ENCODE measurements around the gene CADM2. TPM values are rescaled to one million over a fixed set of nuclear protein-coding genes. Genes with fewer than 3 reads are reported as not detected.

Gene CADM2
- total RNA-seq, 1 experiment from 2014 or later, result 0.64 TPM

- Histone ChIP-seq H3K27me3 (ENCODE audit: control insufficient read depth, insufficient read depth, low read length) (no peaks in the 10 kb centered on the region), H3K36me3 (ENCODE audit: control insufficient read depth, insufficient read depth, low read length) (no peaks in the 10 kb centered on the region), H3K4me1 (ENCODE audit: control insufficient read depth, insufficient read depth, low read length) (no peaks in the 10 kb centered on the region), H3K4me3 (ENCODE audit: low read depth in 2 of 2, low read length in 2 of 2) (no peak overlapping the region), H3K9me3 (ENCODE audit: control insufficient read depth, insufficient read depth, low read depth, low read length) (no peaks in the 10 kb centered on the region), H3K27ac (ENCODE audit: low read length) (no peak overlapping the region)
- in situ Hi-C loops (cut with HindIII; ENCODE audit: low pct_unique_long_range_greater_than_20kb, low sequenced_read_pairs), result no loop called here
- peak; percentile 55 for TF ChIP-seq CTCF (IDR thresholded peaks at IDR 0.05)
- TF ChIP-seq POLR2AphosphoS5 (IDR thresholded peaks at IDR 0.05; ENCODE audit: low read depth, low read length), result no peak
- no peak for TF ChIP-seq TCF7L2 (IDR thresholded peaks at IDR 0.05; ENCODE audit: low read depth, low read length)
- TF ChIP-seq REST (IDR thresholded peaks at IDR 0.05; ENCODE audit: insufficient read depth in 1 of 2, low read depth in 2 of 2, low read length in 1 of 2), result no peak
- no peak for TF ChIP-seq SIN3A (IDR thresholded peaks at IDR 0.05; ENCODE audit: borderline replicate concordance, insufficient read depth, low read depth, low read length)
- BruUV-seq (replicated peaks), result no TSS peak
- DNase-seq (ENCODE audit: low read depth, low spot score) (peak; percentile 24), ATAC-seq (peak; percentile 75)
- intact Hi-C loops (cut with micrococcal nuclease; ENCODE audit: unreplicated experiment), result loop anchor here (10.0 kb wide), 1 partner anchor 368 kb away; no protein-coding TSS in a partner anchor
- ChIA-PET POLR2A (no interaction called here), CTCF (no interaction called here)
Observed at GRCh38 chr3:85342915-85343314, 384.1 kb downstream of the CADM2 start.

DNA sequence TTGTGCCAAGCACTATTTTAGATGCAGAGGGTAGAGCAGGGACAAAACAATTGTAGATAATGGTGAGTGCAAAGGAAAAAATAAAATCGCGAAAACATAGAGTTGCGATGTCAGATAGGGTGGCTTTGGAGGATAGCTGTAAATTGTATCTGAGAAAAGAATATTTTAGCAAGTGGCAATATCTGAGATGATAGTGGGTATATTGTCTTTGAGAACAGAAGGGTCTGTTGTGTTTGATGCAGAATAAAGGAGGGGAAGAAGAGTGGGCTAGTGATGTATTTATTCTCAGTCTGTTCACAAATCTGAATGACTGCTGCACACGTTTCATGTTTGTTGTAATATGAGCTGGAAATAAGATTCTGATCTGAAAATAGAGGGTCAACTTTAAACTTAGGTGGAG, 396.8 kb downstream of the CADM2 start:
- no peak for ATAC-seq
- Histone ChIP-seq H3K36me3 (ENCODE audit: control insufficient read depth, insufficient read depth, low read length) (no peaks in the 10 kb centered on the region), H3K27me3 (ENCODE audit: control insufficient read depth, insufficient read depth, low read length) (no peaks in the 10 kb centered on the region), H3K9me3 (ENCODE audit: control insufficient read depth, insufficient read depth, low read depth, low read length) (no peaks in the 10 kb centered on the region), H3K4me3 (ENCODE audit: low read depth in 2 of 2, low read length in 2 of 2) (no peak overlapping the region), H3K27ac (ENCODE audit: low read length) (no peak overlapping the region), H3K4me1 (ENCODE audit: control insufficient read depth, insufficient read depth, low read length) (no peaks in the 10 kb centered on the region)
- in situ Hi-C loops (cut with HindIII; ENCODE audit: low pct_unique_long_range_greater_than_20kb, low sequenced_read_pairs), result no loop called here
- CTCF ChIA-PET, result no interaction called here
- no peak for DNase-seq (ENCODE audit: low read depth, low spot score)
- TF ChIP-seq CTCF (IDR thresholded peaks at IDR 0.05) (no peak), POLR2AphosphoS5 (IDR thresholded peaks at IDR 0.05; ENCODE audit: low read depth, low read length) (no peak), SIN3A (IDR thresholded peaks at IDR 0.05; ENCODE audit: borderline replicate concordance, insufficient read depth, low read depth, low read length) (no peak), TCF7L2 (IDR thresholded peaks at IDR 0.05; ENCODE audit: low read depth, low read length) (no peak), REST (IDR thresholded peaks at IDR 0.05; ENCODE audit: insufficient read depth in 1 of 2, low read depth in 2 of 2, low read length in 1 of 2) (no peak)
- POLR2A ChIA-PET, result no interaction called here
- intact Hi-C loops (cut with micrococcal nuclease; ENCODE audit: unreplicated experiment), result no loop called here
- no TSS peak for BruUV-seq (replicated peaks)
